ENCODE data around the gene CEACAM4.

The CEACAM4 gene

DNA sequence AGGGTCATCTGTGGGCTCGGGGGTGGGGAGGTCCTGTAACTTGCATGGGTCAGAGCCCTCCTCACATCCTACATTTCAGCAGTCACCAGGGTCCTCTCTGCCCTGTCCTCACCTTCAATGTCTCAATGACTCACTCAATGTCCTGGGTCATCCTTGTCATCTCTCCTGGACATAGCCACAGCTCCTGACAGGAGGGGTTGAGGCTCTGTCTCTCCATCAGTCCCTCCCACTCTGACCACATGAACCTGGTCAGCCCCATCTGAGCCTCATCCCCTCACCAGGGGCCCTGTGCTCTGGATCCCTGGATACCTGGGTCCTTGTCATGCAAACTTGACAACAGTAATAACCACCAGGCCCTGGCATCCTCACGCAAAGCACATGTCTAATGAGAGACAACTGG, 37.5 kb downstream of the CEACAM4 start:
- TF ChIP-seq, protein P1, sequence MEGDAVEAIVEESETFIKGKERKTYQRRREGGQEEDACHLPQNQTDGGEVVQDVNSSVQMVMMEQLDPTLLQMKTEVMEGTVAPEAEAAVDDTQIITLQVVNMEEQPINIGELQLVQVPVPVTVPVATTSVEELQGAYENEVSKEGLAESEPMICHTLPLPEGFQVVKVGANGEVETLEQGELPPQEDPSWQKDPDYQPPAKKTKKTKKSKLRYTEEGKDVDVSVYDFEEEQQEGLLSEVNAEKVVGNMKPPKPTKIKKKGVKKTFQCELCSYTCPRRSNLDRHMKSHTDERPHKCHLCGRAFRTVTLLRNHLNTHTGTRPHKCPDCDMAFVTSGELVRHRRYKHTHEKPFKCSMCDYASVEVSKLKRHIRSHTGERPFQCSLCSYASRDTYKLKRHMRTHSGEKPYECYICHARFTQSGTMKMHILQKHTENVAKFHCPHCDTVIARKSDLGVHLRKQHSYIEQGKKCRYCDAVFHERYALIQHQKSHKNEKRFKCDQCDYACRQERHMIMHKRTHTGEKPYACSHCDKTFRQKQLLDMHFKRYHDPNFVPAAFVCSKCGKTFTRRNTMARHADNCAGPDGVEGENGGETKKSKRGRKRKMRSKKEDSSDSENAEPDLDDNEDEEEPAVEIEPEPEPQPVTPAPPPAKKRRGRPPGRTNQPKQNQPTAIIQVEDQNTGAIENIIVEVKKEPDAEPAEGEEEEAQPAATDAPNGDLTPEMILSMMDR (IDR thresholded peaks at IDR 0.05; ENCODE audit: borderline replicate concordance, control extremely low read depth, extremely low read depth, insufficient read depth, missing control alignments) = no peak
- in situ Hi-C loops (cut with MboI; ENCODE audit: low sequenced_read_pairs, unreplicated experiment) = no loop called here
- no peak for DNase-seq (ENCODE audit: low spot score)

DNA sequence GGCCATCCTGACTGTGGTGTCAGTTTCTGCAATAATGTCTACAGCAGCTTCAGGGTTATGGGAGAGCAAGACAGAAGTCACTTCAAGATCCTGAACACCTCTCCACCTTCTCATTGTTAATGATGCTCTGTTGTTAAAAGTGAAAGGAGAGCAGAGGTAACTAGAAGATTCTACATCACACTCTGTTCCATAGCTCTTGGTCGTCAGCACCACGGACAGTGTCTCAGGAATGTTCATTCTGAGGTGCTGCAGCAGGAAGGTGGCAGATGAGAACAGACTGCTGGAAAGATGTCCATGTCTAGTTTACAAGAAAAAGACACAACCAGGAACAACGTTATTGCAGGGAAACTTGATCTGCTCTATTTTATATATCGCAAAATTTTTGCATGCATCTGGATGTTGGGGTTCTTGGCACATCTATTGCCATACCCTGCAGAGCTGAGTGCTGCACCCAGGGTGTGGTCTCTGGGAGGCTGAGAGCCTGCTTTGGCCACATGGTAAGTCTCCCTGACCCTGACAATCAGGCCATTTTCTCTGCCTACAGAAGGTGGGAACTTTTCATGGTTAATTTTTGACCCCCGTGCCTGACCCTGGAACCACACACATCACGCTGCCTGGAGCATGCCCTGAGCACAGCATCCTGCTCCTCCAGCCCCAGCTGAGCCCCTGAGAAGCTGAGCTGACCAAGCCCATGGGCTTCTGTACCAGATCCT, 38.2 kb downstream of the CEACAM4 start:
- TF ChIP-seq, protein P1 (IDR thresholded peaks at IDR 0.05; ENCODE audit: borderline replicate concordance, control extremely low read depth, extremely low read depth, insufficient read depth, missing control alignments) = no peak
- in situ Hi-C loops (cut with MboI; ENCODE audit: low sequenced_read_pairs, unreplicated experiment) = no loop called here
- peak; percentile 58 for DNase-seq (ENCODE audit: low spot score)

DNA sequence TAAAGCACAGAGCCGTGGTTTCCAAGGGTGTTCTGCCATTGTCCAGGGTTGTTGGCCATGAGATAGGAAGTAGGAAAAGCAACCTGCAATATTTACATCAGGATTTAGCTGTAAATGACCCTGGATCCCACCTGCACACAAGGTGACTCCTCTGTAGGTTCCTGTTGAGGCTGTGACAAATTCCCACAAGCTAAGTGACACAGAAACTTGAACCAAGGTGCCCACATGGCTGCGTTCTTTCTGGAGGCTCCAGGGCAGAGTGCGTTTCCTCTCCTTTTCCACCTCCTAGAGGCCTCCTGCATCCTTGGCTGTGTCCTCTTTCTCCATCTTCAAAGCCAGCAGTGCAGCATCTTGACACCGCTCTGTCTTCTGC, 39.0 kb downstream of the CEACAM4 start:
- no peak for DNase-seq (ENCODE audit: low spot score)
- in situ Hi-C loops (cut with MboI; ENCODE audit: low sequenced_read_pairs, unreplicated experiment) = no loop called here
- TF ChIP-seq, protein P1 (IDR thresholded peaks at IDR 0.05; ENCODE audit: borderline replicate concordance, control extremely low read depth, extremely low read depth, insufficient read depth, missing control alignments) = no peak

DNA sequence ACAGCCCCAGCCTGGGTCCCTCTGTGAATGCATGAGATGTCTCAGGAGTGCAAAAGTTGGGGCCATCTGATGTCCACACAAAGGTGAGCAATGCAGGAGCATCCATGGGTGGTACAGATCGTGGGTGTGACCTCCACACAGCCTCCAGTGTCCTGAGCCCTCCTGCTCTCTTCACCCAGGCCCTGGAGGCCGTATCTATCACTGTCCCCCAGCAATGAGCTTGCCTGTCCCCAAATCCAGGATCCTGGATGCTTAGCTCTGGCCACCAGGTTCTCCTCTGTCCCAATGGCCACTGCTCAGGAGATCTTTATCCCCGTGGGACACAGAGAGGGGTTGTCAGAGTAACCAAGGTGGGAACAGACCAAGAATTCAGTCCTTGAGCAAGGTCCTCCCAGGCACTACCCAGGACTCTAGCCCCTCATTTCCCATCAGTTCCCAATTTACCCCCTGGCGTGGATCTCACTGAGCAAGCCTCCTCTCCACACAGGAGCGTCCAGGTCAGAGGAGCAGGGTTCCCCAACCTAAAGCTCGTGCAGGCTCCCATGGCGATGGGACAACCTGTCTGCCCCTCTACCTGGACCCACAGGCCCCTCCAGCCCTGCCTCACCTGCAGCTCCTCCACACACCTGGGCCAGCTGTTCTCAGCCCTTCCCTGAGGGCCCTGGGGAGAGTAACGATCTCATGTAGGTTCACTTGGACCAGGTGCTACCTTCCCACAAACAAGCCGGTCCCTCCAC, 39.6 kb downstream of the CEACAM4 start:
- TF ChIP-seq, protein P1 (IDR thresholded peaks at IDR 0.05; ENCODE audit: borderline replicate concordance, control extremely low read depth, extremely low read depth, insufficient read depth, missing control alignments) = no peak
- in situ Hi-C loops (cut with MboI; ENCODE audit: low sequenced_read_pairs, unreplicated experiment) = no loop called here
- no peak for DNase-seq (ENCODE audit: low spot score)

DNA sequence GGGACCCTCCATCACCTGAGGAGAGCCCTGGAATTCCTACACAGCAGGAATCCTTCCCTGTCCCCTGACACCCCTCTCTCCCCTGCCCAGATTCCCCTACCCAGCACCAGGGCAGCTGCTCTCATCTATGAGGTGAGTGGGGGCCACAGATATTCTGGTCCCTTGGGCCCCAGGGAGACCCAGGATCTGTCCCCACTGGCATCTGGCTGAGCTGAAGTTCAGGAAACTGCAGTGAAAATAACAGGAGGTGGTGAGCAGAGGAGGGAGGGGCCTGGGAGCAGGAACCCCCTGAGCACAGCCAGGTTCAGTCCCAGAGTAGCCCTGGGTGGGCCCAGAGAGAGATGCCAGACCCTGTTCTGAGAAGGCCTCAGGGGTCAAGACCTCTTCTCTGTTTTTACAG, 40.8 kb downstream of the CEACAM4 start:
- TF ChIP-seq, protein P1 (IDR thresholded peaks at IDR 0.05; ENCODE audit: borderline replicate concordance, control extremely low read depth, extremely low read depth, insufficient read depth, missing control alignments) = no peak
- in situ Hi-C loops (cut with MboI; ENCODE audit: low sequenced_read_pairs, unreplicated experiment) = no loop called here
- no peak for DNase-seq (ENCODE audit: low spot score)

DNA sequence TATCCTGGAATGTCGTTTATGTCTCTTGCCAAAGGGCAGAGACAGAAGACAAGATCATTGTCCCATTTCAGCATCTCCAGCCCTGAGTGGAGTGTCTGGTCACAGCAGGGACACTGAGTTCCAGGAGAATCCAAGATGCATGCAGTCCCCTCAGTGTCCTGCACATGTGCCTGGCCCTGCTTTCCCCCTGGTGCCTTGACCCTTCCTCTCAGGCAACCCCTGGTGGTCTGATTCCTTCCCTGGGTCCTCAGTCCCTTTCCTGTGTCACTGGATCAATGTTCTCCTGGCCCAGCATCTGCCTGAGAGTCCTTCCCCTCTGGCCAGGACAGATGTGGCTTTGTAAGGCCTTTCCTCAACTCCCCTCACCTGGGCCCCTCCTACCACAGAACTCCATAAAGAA, 41.9 kb downstream of the CEACAM4 start:
- TF ChIP-seq, protein P1 (IDR thresholded peaks at IDR 0.05; ENCODE audit: borderline replicate concordance, control extremely low read depth, extremely low read depth, insufficient read depth, missing control alignments) = no peak
- in situ Hi-C loops (cut with MboI; ENCODE audit: low sequenced_read_pairs, unreplicated experiment) = no loop called here
- no peak for DNase-seq (ENCODE audit: low spot score)
